ENCODE results near the gene SIGLEC6.

- TF ChIP-seq CTCF (IDR thresholded peaks at IDR 0.05) (no peak), ZNF121 (CRISPR knock-in tag; IDR thresholded peaks at IDR 0.05) (no peak), GABPB1 (CRISPR knock-in tag; IDR thresholded peaks at IDR 0.05) (no peak), USF2 (CRISPR knock-in tag; IDR thresholded peaks at IDR 0.05) (no peak), TP53 (CRISPR knock-in tag; IDR thresholded peaks at IDR 0.05) (no peak), ZNF512 (CRISPR knock-in tag; IDR thresholded peaks at IDR 0.05; ENCODE audit: borderline replicate concordance) (no peak), MAX (CRISPR knock-in tag; IDR thresholded peaks at IDR 0.05) (no peak), ZNF232 (CRISPR knock-in tag; IDR thresholded peaks at IDR 0.05) (no peak)
Observed at GRCh38 chr19:51508059-51508733, 23.3 kb downstream of the SIGLEC6 start.

All from WTC11 (cell line).